Prostate gland (tissue), 2 donors: Measurements from ENCODE around the gene LASP1.

Experiments
- POLR2A ChIP-seq: fragments of 450-650 bp; IDR thresholded peaks from one replicate; pipeline ENCODE4 v1.6.1; 2016; ENCODE audit warnings: antibody characterized with exemption, mild to moderate bottlenecking
- POLR2AphosphoS5 ChIP-seq: sonication (generic); formaldehyde crosslinking; IDR thresholded peaks from one replicate; pipeline ENCODE4 v1.6.1; 2017; ENCODE audit warnings: antibody characterized with exemption
- TF ChIP-seq, protein P1 (sequence below), 4 experiments: fragments of 200-600 bp in 2 of 4; fragments of 450-650 bp in 2 of 4; sonication (generic) in 2 of 4; IDR thresholded peaks; 1 replicate in 3 of 4; 2 replicates in 1 of 4; pipeline ENCODE4 v1.5.1; 2016 to 2019; ENCODE audit warnings: antibody characterized with exemption in 4 of 4, mild to moderate bottlenecking in 2 of 4, moderate library complexity in 2 of 4

DNA sequence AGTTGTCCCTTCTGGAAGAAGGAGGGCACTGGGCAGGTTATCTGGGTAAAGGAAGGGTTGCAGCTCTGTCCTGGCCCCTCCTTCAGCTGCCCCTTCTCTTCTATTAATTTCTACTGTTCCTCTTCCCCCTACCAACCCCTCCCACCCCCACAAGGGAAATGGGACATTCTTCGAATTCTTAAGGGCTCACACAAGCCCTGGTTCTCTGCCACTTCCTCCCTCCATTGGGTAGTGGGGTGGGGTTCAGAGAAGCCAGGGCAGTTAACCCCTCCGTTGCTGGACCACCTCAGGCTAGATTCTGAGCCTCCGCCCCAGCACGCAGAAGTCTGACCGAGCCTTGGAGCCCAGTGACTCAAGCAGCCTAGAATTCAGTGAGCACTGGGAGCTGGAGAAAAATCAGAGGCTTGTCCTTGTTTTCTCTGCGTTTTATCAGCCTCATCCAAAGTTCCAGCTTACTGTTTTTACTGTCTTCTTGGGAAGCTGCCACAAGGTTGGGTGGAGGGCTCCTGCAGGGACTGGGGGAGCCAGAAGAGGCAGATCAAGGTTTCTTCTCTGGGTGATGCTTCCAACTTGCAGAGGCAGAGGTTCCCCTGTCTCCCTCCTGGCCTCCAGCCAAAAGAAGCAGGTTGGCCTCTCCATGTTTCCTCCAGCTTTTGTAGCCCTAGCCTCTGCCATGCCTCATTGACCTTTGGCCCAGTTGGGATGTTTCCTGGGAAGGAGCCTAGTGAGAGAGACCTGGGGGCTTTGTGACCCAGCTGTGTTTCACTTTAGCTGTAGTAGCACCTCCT, 10.2 kb downstream of the LASP1 start:
- TF ChIP-seq, protein P1, sequence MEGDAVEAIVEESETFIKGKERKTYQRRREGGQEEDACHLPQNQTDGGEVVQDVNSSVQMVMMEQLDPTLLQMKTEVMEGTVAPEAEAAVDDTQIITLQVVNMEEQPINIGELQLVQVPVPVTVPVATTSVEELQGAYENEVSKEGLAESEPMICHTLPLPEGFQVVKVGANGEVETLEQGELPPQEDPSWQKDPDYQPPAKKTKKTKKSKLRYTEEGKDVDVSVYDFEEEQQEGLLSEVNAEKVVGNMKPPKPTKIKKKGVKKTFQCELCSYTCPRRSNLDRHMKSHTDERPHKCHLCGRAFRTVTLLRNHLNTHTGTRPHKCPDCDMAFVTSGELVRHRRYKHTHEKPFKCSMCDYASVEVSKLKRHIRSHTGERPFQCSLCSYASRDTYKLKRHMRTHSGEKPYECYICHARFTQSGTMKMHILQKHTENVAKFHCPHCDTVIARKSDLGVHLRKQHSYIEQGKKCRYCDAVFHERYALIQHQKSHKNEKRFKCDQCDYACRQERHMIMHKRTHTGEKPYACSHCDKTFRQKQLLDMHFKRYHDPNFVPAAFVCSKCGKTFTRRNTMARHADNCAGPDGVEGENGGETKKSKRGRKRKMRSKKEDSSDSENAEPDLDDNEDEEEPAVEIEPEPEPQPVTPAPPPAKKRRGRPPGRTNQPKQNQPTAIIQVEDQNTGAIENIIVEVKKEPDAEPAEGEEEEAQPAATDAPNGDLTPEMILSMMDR (IDR thresholded peaks at IDR 0.05), result no peak
- no peak for TF ChIP-seq POLR2A
- no peak for TF ChIP-seq POLR2AphosphoS5
